ENCODE results near the gene TLE6.
A peak's percentile ranks its signal among the peaks of the same experiment; 100 is the strongest.

TLE6 gene

DNA sequence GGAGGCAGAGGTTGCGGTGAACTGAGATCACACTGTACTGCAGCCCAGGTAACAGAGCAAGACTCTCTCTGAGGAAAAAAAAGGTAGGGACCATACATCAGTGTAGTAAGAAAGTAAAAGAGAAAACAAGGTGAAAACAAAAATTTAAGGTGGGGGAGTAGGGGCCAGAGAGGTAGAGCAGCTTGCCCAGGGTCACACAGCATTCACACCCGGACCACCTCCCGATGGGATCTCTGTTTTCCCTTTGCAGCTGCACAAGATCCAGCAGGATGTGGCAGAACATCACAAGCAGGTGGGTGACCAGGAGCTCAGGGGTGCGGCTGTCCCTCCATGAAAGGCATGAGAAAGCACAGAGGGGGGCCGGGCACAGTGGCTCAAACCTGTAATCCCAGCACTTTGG, 4.5 kb downstream of the TLE6 start:
- ChIA-PET CTCF (no interaction called here), POLR2A (ENCODE audit: low non-redundant PET) (no interaction called here)
- peak overlapping the region; percentile 100 for H3K27ac ChIP-seq
- no peak for DNase-seq (ENCODE audit: low spot score)
- TF ChIP-seq CTCF (conservative IDR thresholded peaks at IDR 0.05; ENCODE audit: low read depth): no peak

DNA sequence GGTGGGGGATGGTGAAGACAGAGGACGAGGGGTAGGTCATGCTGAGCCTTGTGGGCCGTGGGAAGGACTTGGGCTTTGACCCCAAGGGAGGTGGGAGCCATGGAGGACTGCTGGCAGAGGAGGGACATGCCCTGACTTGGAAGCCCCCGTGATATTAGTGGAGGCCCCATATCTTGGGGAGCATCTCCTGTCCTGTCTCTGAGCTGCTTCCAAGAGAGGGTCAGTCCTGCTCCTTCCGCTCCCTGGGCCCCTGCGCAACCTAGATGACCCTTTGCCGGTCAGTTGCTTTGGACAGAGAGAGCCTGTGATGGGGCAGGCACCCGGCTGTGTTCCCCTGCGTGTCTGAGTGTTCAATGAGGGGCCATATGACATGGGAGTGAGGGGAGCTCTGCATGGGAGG, 5.2 kb downstream of the TLE6 start:
- CTCF ChIA-PET: no interaction called here
- POLR2A ChIA-PET (ENCODE audit: low non-redundant PET): no interaction called here
- no peak for TF ChIP-seq CTCF (conservative IDR thresholded peaks at IDR 0.05; ENCODE audit: low read depth)
- H3K27ac ChIP-seq: peak overlapping the region; percentile 100
- no peak for DNase-seq (ENCODE audit: low spot score)

DNA sequence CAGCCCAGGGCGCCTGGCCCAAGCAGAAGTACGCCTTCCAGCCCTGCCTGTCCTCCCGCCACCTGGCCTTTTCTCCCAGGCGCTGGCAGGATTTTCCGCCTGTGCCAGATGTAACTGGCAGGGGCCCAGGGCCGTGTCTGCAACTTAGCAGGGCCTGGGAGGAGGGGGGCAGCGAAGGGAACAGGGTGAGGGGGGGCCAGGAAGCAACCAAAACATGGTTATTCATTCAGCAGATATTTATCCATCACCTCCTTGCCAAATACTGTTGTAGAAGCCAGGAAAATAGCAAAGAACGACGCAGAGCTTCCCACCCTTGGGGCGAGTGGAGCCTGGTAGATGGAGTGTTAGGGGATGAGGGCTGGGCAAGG, 5.6 kb downstream of the TLE6 start:
- CTCF ChIA-PET: interaction anchor here (0.5 kb wide), 1 partner anchor 93 kb away, joined by 4 read pairs; no protein-coding TSS in a partner anchor
- no peak for TF ChIP-seq CTCF (conservative IDR thresholded peaks at IDR 0.05; ENCODE audit: low read depth)
- DNase-seq (ENCODE audit: low spot score): peak; percentile 62
- peak overlapping the region; percentile 100 for H3K27ac ChIP-seq
- POLR2A ChIA-PET (ENCODE audit: low non-redundant PET): no interaction called here

- POLR2A ChIA-PET (ENCODE audit: low non-redundant PET): no interaction called here
- DNase-seq (ENCODE audit: low spot score): peak; percentile 71
- peak overlapping the region; percentile 100 for H3K27ac ChIP-seq
- CTCF ChIA-PET: interaction anchor here (0.5 kb wide), 1 partner anchor 93 kb away, joined by 4 read pairs; no protein-coding TSS in a partner anchor
- TF ChIP-seq CTCF (conservative IDR thresholded peaks at IDR 0.05; ENCODE audit: low read depth): no peak
Measured at GRCh38 chr19:2983351-2984214, 6.2 kb downstream of the TLE6 start.

GRCh38 chr19:2984215-2984528, 6.8 kb downstream of the TLE6 start:
- DNase-seq (ENCODE audit: low spot score): no peak

GRCh38 chr19:2986951-2987524, 9.7 kb downstream of the TLE6 start:
- no peak for TF ChIP-seq CTCF (conservative IDR thresholded peaks at IDR 0.05; ENCODE audit: low read depth)
- CTCF ChIA-PET: interaction anchor here (0.6 kb wide), 1 partner anchor 31 kb away, joined by 3 read pairs; no protein-coding TSS in a partner anchor
- no peak for DNase-seq (ENCODE audit: low spot score)
- H3K27ac ChIP-seq: no peak overlapping the region
- POLR2A ChIA-PET (ENCODE audit: low non-redundant PET): no interaction called here

More at GRCh38 chr19:2984215-2984528, 6.8 kb downstream of the TLE6 start:
- TF ChIP-seq CTCF (conservative IDR thresholded peaks at IDR 0.05; ENCODE audit: low read depth): no peak
- peak overlapping the region; percentile 100 for H3K27ac ChIP-seq
- POLR2A ChIA-PET (ENCODE audit: low non-redundant PET): no interaction called here
- CTCF ChIA-PET: no interaction called here

All from RWPE1 (cell line).